NCI-H1417 treated with DMSO at 0.1 percent for 48 hours (cell line): Measurements from ENCODE around the gene HDAC4.

Experiments
- DNase-seq: peaks from one replicate; lab custom pipeline; 2025; lab: John Stamatoyannopoulos, UW

Gene HDAC4

GRCh38 chr2:239368906-239369552 is 31.8 kb downstream of the HDAC4 start:
- DNase-seq: no peak

- no peak for DNase-seq
Observed at GRCh38 chr2:239368321-239368720, 32.5 kb downstream of the HDAC4 start.

- no peak for DNase-seq
Observed at GRCh38 chr2:239366740-239367139, 34.1 kb downstream of the HDAC4 start.

GRCh38 chr2:239365782-239366435 is 34.9 kb downstream of the HDAC4 start:
- no peak for DNase-seq

- DNase-seq: no peak
Observed at GRCh38 chr2:239365071-239365781, 35.6 kb downstream of the HDAC4 start.

- DNase-seq: no peak
Observed at GRCh38 chr2:239363946-239364637, 36.7 kb downstream of the HDAC4 start.

GRCh38 chr2:239362507-239362906 is 38.3 kb downstream of the HDAC4 start:
- DNase-seq: no peak

GRCh38 chr2:239361311-239361642 is 39.5 kb downstream of the HDAC4 start:
- DNase-seq: no peak

- DNase-seq: no peak
Observed at GRCh38 chr2:239360421-239361310, 40.2 kb downstream of the HDAC4 start.

- no peak for DNase-seq
Observed at GRCh38 chr2:239360008-239360407, 40.8 kb downstream of the HDAC4 start.

GRCh38 chr2:239359196-239359912 is 41.5 kb downstream of the HDAC4 start:
- DNase-seq: no peak

- no peak for DNase-seq
Observed at GRCh38 chr2:239358062-239358754, 42.6 kb downstream of the HDAC4 start.

- DNase-seq: no peak
Observed at GRCh38 chr2:239355724-239356123, 45.1 kb downstream of the HDAC4 start.

- DNase-seq: no peak
Observed at GRCh38 chr2:239355139-239355538, 45.7 kb downstream of the HDAC4 start.

GRCh38 chr2:239354791-239355136 is 46.1 kb downstream of the HDAC4 start:
- no peak for DNase-seq

- no peak for DNase-seq
Observed at GRCh38 chr2:239354132-239354790, 46.6 kb downstream of the HDAC4 start.

GRCh38 chr2:239353692-239354091 is 47.1 kb downstream of the HDAC4 start:
- no peak for DNase-seq

- no peak for DNase-seq
Observed at GRCh38 chr2:239351687-239352086, 49.1 kb downstream of the HDAC4 start.

GRCh38 chr2:239349453-239350135 is 51.2 kb downstream of the HDAC4 start:
- DNase-seq: no peak
